Forelimb muscle (tissue), 1 donor: ENCODE measurements around the gene YWHAE. TPM values are rescaled to one million over a fixed set of nuclear protein-coding genes. Genes with fewer than 3 reads are reported as not detected.
"Not testable (repeated sequence)": the region's sequence is repeated elsewhere in the genome, so short reads cannot be mapped to it uniquely, and the experiment has no call there.

Experiments used
- DNase-seq: peaks from one replicate; pipeline ENCODE4 v3.0.0-alpha.2; 2013; ENCODE audit warnings: low read depth
- polyA plus RNA-seq: library from polyadenylated mRNA; unstranded; fragments of 120-200 nt; gene quantifications from one replicate; pipeline ENCODE4 v1.2.1, GENCODE V29; 2013; ENCODE audit not compliant: insufficient read length

Gene YWHAE
- polyA plus RNA-seq, 1 donor: 713 TPM

GRCh38 chr17:1325766-1326165 is 74.3 kb downstream of the YWHAE start:
- DNase-seq: no peak

- no peak for DNase-seq
Measured at GRCh38 chr17:1324201-1324771, 75.7 kb downstream of the YWHAE start.

- no peak for DNase-seq
Measured at GRCh38 chr17:1323336-1323735, 76.7 kb downstream of the YWHAE start.

- no peak for DNase-seq
Measured at GRCh38 chr17:1322480-1322879, 77.5 kb downstream of the YWHAE start.

GRCh38 chr17:1322014-1322428 is 78.0 kb downstream of the YWHAE start:
- DNase-seq: no peak

GRCh38 chr17:1315891-1316403 is 84.1 kb downstream of the YWHAE start:
- DNase-seq: no peak

- no peak for DNase-seq
Measured at GRCh38 chr17:1315409-1315808, 84.6 kb downstream of the YWHAE start.

GRCh38 chr17:1313270-1314005 is 86.6 kb downstream of the YWHAE start:
- no peak for DNase-seq

GRCh38 chr17:1312261-1312870 is 87.7 kb downstream of the YWHAE start:
- DNase-seq: no peak

GRCh38 chr17:1307829-1308228 is 92.2 kb downstream of the YWHAE start:
- DNase-seq: not testable (repeated sequence)

GRCh38 chr17:1304962-1305563 is 95.0 kb downstream of the YWHAE start:
- DNase-seq: no peak

- no peak for DNase-seq
Measured at GRCh38 chr17:1304522-1304921, 95.5 kb downstream of the YWHAE start.

GRCh38 chr17:1302761-1303160 is 97.3 kb downstream of the YWHAE start:
- DNase-seq: no peak

- DNase-seq: no peak
Measured at GRCh38 chr17:1301546-1301945, 98.5 kb downstream of the YWHAE start.

GRCh38 chr17:1300371-1300905 is 99.6 kb downstream of the YWHAE start:
- DNase-seq: no peak

GRCh38 chr17:1299552-1300370 is 100.3 kb downstream of the YWHAE start:
- DNase-seq: no peak

- DNase-seq: no peak
Measured at GRCh38 chr17:1298606-1299005, 101.4 kb downstream of the YWHAE start.
